GM06990 (cell line): ENCODE measurements around the gene NHERF2.
A peak's percentile ranks its signal among the peaks of the same experiment; 100 is the strongest.

Experiments
- DNase-seq: peaks from one replicate; pipeline ENCODE4 v3.0.0-alpha.2; 2011; ENCODE audit not compliant: insufficient read length; ENCODE audit errors: extremely low read depth
- H3K27me3 ChIP-seq: replicated peaks from 2 replicates; pipeline ENCODE4 v1.6.0; 2011; ENCODE audit warnings: low read length; ENCODE audit not compliant: control insufficient read depth, insufficient read depth
- H3K36me3 ChIP-seq: 2 replicates; pipeline ENCODE4 v1.5.1; 2011; ENCODE audit warnings: low read length; ENCODE audit not compliant: control insufficient read depth, insufficient read depth
- H3K4me3 ChIP-seq: replicated peaks from 2 replicates; pipeline ENCODE4 v1.5.1; 2011; ENCODE audit warnings: low read depth, mild to moderate bottlenecking, control low read depth, low read length
- TF ChIP-seq, protein P1 (sequence below): IDR thresholded peaks from 2 replicates; pipeline ENCODE4 v1.5.1; 2011; ENCODE audit warnings: low read length, control low read depth, mild to moderate bottlenecking, inconsistent platforms; ENCODE audit not compliant: insufficient read depth, poor library complexity, severe bottlenecking

NHERF2 gene

DNA sequence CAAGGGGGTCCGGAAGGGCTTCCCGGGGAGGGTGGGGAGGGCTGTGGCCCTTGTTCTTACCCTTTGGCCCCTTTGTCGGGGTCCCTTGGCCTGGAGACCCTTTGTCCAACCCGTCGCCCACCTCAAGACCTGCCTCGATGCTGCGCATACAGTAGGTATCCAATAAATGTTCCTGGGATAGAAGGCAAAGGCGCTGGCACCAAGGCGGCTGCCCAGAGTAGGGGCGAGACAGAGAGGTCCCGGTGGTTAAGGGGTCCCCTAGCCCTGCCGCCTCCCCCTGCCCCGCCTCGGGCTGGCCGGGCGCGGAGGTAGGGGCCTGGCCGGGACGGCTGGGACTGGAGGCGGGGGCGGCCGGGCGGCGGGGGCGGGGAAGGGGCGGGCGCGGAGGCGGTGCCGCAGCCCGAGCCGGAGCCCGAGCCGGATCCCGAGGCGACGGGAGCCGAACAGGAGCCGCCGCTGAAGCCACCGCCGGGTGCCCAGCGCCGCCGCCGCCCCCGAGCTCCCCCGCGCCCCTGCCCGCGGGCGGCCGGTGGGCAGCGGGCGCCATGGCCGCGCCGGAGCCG is at the start of gene NHERF2:
Gene NHERF2, plus strand, starts transcription at position 442 of the 563 bp plus-strand sequence. Its CDS starts 104 bp downstream, at position 546.
- DNase-seq = peak; percentile 15
- TF ChIP-seq, protein P1, sequence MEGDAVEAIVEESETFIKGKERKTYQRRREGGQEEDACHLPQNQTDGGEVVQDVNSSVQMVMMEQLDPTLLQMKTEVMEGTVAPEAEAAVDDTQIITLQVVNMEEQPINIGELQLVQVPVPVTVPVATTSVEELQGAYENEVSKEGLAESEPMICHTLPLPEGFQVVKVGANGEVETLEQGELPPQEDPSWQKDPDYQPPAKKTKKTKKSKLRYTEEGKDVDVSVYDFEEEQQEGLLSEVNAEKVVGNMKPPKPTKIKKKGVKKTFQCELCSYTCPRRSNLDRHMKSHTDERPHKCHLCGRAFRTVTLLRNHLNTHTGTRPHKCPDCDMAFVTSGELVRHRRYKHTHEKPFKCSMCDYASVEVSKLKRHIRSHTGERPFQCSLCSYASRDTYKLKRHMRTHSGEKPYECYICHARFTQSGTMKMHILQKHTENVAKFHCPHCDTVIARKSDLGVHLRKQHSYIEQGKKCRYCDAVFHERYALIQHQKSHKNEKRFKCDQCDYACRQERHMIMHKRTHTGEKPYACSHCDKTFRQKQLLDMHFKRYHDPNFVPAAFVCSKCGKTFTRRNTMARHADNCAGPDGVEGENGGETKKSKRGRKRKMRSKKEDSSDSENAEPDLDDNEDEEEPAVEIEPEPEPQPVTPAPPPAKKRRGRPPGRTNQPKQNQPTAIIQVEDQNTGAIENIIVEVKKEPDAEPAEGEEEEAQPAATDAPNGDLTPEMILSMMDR = no peak
- peaks cover 12% of the 10 kb centered on the region for H3K27me3 ChIP-seq
- peak within 1 kb of the TSS; percentile 34 for H3K4me3 ChIP-seq
- no peaks in the 10 kb centered on the region for H3K36me3 ChIP-seq

DNA sequence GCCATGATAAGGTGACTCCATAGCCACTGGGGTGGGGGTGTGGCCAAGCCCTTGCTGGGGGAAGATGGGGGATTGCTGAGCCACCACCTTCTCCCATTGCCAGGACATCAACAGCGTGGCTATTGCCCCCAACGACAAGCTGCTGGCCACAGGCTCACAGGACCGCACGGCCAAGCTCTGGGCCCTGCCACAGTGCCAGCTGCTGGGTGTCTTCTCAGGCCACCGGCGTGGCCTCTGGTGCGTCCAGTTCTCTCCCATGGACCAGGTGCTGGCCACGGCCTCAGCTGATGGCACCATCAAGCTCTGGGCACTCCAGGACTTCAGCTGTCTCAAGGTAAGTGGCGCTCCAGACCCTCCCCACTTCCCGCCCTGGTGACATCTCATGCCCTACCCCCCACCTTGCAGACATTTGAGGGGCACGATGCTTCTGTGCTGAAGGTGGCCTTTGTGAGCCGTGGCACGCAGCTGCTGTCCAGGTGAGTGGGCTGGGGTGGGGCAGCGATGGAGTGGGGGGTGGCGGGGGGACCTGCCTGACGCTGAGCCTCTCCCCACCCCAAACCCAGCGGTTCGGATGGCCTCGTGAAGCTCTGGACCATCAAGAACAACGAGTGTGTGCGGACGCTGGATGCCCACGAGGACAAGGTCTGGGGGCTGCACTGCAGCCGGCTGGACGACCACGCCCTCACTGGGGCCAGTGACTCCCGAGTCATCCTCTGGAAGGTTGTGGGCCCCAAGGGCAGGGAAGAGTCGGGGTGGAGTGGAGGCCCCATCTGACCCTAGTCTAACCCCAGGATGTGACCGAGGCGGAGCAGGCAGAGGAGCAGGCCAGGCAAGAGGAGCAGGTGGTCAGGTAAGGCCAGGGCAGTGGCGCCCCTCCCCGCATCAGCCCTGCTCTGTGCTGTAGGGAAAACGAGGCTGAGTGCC is 49.5 kb upstream of the NHERF2 start:
- Histone ChIP-seq H3K36me3 (peaks cover 36% of the 10 kb centered on the region), H3K27me3 (no peaks in the 10 kb centered on the region; the same call in 1 of the 2 replicates), H3K4me3 (no peak overlapping the region)
- DNase-seq = no peak
- TF ChIP-seq, protein P1 = no peak

DNA sequence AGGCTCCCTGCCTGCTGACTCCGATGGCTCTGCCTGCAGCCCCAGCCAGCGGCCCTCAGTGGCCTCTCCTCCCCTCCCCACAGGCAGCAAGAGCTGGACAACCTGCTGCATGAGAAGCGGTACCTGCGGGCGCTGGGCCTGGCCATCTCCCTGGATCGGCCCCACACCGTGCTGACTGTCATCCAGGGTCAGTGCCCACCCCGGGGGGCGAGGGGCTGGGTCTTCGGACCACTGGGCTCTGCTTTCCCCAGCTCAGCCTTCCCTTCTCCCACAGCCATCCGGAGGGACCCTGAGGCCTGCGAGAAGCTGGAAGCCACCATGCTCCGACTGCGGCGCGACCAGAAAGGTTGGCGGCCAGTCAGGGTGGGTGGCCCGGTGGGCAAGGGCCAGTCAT is 48.8 kb upstream of the NHERF2 start:
- DNase-seq = no peak
- Histone ChIP-seq H3K36me3 (peaks cover 36% of the 10 kb centered on the region), H3K4me3 (no peak overlapping the region), H3K27me3 (no peaks in the 10 kb centered on the region; the same call in 1 of the 2 replicates)
- TF ChIP-seq, protein P1 = no peak

DNA sequence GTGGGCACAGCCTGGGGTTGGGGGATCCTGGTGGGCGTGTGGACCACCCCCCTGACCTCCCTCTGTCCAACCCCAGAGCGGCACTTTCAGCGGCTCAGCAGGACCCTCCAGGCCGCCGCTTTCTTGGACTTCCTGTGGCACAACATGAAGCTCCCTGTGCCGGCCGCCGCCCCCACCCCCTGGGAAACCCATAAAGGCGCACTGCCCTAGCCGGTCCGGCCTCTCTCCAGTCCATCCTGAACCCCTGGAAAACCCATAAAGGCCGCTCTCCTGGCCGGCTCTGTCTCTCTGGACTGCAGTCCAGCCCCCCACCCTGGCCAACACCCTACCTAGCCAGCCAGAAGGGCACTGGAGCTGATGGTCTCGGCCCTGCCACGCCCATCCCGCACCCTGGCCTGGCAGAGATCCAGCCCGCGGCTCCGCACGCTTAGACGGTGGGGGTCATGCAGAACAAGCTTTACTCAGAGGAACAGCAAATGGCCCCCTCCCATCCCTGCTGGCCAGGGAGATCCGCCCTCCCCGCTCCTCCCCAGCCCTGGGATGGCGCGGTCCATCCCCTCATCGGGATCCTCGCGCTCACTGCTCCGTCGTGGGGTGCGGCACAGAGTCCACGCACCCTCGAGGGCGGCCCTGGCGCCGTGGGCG is 48.1 kb upstream of the NHERF2 start:
- no peak for DNase-seq
- no peak overlapping the region for H3K4me3 ChIP-seq
- H3K27me3 ChIP-seq = no peaks in the 10 kb centered on the region; the same call in 1 of the 2 replicates
- H3K36me3 ChIP-seq = peaks cover 36% of the 10 kb centered on the region
- TF ChIP-seq, protein P1 = no peak

DNA sequence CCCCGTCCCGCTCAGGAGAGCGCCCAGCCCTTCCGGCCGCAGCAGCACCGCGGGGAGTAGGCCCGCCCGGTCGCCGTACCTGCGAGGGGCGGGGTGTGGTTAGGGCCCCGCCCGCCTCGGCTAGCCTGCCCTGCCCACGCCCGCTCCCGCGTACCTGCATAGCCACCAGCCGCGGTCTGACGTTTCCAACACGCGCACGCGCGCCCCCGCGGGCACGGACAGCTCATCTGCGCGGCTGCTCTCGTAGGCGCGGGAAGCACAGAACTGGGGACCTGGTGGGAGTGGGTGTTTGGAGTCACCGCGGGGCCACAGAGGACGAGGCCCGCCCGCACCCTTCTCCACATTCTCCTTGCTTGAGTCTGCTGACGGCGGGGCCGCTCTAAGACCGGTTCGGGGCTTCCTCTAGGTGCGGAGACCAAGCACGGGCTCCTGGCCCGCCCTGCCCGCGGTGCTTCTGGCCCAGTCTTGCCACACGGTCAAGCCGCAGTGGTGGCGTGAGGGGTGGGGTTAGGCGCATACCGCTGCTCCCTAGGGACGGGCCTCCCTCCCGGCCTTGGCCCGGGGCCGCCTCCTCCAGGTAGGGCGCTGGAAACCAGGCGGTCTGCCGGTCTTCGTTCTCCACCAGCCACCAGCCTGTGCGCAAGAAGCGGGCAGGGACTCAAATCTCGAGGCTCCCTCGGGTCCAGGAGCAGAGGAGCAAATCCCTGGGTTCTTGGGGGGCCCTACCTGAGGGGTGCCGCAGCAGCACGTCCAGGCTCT is 47.3 kb upstream of the NHERF2 start:
- no peak for DNase-seq
- TF ChIP-seq, protein P1 = no peak
- Histone ChIP-seq H3K36me3 (peaks cover 30% of the 10 kb centered on the region), H3K4me3 (no peak overlapping the region), H3K27me3 (no peaks in the 10 kb centered on the region; the same call in 1 of the 2 replicates)
